NCI-H82 treated with DMSO at 0.1 percent for 48 hours (cell line): ENCODE data around the gene MROH2B.

Experiments used
- DNase-seq: peaks from one replicate; lab custom pipeline; 2025; ENCODE audit not compliant: unreplicated experiment; lab: John Stamatoyannopoulos, UW

MROH2B gene

DNA sequence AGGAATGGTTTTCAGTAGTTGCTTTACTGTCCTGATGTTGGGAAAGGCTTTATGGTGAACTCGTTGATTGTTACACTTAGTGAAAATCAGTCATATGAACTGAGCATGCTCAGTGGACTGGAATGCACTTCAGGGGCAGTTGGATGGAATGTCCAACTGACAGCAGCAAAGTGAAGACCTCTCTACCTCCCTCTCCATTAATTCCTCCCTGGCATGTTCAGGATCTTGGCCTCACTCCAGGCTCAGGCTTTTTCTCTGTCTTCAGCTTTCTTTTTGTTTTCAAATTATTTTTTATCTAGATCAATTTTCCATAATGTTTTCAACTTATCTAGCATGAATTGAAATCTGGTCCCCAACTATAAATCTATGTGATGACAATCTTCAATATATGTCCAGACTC, at the start of gene MROH2B:
Gene MROH2B (minus strand): TSS at position 101 of the 400 bp plus-strand sequence. CDS start 490 bp downstream, outside the sequence.
- DNase-seq = no peak

DNA sequence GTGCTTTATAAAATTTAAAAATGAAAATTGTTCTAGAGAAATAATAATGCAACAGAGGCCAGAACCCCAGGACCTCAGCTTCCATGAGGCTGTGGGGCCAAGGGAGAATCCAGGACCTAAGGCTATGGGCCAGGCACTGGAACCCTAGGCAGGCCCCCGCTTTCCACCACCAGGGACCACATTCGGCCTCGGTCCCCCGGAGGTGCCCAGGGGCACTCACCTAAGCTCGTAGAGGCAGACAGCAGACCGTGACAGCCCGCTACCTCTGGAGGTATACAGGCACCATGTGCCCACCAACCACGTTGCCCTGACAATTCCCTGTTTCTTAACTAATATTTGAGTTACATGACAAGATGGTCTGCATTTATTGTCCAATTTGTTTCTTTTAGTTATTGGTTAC, 49.5 kb upstream of the MROH2B start:
- no peak for DNase-seq

DNA sequence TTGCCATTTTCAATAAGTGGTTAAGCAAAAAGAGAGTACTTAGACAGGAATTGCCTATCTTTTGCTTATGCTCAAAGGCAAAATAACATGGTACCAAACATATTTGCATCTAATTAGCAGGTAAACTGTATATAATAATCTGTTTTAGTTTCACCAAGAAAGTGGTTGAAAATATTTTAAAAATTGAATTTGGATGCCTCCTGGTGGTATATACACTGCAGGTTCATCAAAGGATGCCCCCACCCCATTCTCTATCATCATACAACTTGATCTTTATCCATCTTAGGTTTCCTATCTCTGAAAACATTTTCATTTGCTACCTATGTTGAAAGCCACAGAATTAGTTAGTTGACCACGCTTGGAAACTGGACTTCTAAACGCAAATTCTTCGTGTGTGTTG, 47.0 kb upstream of the MROH2B start:
- no peak for DNase-seq

DNA sequence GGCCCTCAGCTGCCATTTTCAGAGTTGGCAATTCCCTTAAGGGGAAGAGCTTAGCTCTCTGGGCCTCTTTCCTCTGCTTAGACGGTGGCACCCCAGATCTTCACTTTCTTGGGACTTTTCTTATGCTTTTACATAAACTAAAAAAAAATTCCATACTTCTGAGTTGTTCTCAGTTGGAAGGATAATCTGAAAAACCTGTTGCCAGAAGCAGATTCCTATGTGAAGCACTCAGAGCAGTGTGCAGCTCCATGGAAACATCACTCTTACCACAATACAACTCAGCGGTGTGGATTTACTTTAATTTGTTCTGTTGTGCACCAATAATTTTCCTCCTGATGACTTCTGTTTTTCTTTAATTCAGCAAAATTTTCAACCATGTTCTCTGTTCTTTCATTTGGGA, 44.1 kb upstream of the MROH2B start:
- DNase-seq = no peak

DNA sequence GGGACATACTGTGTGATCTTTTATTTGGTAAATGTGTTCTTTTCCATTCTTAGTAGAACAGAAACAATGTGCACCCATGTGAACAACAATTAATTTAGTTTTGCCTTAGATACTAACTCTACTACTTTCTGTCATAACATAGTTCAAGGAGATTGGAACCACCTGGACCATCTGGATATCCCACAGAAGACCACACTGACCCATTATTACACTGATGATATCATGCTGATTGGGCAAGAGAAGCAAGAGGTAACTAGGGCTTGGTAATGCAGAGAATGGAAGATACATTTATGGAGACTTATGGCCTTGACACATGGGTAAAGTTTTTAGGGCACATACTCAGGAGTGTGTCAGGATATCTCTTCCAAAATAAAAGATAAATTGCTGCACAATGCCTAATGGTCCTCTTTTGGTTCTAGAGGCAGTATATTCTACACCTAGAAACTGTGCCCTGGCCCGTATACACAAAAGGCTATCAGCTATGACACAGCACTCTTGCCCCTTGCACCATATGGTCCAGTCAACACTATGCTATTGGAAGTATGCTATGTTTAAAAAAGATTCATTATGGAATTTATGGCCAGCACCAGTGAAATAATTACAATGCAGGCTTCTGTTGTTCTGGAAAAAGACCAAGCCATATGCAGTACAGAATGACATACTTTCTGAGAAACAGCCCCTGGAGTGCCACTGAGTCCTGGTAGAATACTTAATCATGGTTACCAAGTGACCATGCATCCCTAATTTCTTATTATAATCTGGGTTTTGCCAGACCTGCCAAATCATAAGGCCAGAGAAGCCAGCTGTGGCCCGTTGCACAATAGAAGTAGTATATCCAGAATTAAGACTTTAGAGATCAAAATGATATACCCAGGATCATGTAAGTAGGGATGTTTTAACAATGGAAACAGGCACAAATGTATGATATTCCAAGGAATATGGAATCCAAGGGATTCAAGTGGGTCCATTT, 41.6 kb upstream of the MROH2B start:
- DNase-seq = no peak

DNA sequence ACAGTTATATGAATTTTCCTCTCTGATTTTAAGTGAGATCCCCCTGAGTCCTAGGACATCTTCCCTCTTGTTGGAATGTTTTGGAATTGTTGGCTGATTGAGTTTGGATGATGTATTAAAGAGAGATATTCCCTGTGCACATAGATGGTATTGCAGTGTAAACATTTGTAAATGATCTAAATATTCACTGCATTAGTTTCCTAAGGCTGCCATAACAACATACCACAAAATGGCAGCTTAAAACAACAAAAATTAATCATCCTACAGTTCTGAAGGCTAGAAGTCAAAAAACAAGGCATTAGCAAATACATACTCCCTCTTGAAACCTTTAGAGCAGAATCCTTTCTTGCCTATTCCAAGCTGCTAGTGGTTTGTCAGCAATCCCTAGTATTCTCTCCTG, 38.0 kb upstream of the MROH2B start:
- no peak for DNase-seq

DNA sequence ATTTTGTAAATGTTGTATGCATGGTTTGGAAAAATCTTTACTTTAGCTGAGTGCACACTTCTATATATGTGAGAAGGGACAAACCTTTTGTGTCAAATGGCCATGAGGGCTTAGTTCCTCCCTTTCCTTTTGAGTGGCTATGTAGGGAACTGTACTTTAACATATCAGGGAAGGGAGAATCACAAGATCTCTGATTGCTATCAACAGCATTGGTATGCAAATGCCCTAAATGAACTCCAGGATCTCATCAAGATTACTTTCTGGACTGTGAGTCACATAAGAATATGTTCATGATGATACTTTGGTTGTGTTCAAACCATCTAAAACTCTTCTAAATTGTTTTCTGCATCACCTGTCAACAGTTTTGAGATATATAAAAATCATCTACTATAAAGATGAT, 31.2 kb upstream of the MROH2B start:
- DNase-seq = no peak

DNA sequence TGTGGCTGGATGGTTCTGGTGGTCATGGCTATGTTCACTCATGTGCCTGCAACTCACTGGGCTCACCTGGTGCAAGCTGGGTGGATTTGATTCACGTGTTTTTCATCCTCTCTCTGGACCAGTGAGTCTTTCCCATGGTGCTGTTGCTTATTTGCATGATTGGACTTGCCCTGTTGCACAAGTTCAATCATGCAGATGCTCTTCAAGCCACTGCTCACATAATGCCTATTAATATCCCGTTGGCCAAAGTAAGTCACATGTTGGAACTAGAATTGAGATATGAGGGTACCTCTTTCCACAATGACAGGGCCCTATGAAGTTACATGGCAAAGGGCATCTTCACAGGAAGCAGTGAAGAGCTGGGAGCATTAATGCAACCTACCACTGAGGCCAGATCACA, 26.5 kb upstream of the MROH2B start:
- no peak for DNase-seq

DNA sequence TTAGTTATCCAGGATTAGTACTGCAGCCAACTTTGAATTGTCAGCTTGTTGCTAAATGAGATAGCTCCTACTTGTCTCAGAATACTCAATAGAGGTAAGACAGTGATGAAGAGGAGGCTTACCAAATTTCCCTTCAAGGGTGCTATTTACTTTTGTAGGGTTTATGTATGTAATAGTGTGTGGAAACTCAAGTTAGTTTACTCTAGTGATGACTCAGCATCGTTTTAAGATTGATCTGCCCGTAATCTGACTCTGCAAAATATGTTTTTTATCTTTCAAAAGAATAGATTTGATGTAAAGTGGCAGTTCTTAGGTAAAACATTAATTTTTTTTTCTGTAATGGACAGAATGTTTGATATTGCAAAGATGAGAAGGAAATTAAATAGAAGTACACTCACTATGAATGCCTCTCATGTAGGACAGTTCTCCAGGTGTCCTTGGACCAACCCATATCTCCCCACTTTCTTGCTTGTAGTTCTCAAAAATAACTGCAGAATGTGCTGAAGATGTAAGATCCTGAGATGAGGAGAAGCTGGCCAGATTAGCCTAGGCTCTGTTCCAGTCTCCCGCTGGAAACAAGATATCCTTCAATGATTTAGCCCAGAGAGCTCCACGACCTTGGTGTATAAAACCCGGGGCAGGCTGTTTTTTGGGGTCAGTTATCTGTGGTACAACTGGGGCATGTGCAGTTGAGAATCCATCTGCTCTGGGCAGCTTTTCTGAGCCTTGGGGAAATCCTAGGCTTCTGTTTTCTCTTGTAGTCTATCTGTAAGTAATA, 24.4 kb upstream of the MROH2B start:
- no peak for DNase-seq

DNA sequence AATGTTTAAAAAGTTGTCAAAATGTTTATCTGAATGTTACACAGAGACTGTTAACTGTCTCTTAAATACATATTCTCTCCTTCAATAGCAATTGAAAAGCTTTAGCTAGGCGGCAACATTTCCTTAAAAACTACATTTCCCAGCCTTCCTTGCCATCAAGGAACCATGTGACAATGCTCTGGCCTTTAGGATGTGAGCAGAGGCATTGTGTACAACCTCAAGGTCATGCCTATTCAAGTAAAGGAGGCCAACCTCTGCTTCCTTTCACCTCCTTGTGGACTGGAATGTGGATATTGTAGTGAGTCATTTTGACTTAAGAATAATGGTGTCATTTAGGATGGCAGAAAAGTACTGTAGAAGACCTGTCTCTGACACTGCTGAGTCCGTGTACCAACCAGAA, 23.7 kb upstream of the MROH2B start:
- no peak for DNase-seq

DNA sequence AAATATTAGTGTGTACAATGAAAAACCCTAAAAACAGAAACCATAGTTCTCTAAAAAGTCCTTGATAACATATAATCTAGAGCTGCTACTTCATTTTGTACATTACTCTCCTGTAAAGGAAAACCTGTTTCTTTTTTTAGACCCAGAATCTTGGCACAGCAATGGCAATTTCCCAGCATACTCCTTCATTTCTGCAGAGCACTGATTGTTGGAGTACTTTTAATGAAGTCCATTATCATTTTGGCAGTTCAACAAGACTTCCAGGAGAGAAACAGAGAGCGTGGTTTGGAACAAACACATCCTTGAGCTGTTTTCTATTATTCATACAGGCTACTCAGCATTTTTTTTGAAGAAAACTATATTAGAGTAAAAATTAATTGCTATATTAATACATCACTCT, 22.7 kb upstream of the MROH2B start:
- DNase-seq = no peak

DNA sequence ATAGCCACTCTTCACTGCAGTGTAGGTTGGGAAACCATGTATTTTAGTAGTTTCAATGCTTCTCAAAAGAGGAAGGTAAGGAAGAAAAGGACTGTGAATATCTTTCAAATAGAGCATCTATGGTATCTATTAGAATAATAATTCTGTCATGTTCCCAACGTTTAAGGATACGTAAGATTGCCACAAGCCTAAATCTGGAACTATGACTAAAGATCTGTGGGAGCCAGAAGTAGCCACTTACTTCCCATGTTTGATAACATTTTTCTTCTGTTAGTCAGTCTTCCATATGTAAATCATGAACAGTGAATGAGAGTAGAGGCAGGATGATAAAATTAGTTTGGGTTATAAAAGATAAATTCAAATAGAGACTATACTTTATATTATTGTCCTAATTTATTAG, 16.3 kb upstream of the MROH2B start:
- no peak for DNase-seq

DNA sequence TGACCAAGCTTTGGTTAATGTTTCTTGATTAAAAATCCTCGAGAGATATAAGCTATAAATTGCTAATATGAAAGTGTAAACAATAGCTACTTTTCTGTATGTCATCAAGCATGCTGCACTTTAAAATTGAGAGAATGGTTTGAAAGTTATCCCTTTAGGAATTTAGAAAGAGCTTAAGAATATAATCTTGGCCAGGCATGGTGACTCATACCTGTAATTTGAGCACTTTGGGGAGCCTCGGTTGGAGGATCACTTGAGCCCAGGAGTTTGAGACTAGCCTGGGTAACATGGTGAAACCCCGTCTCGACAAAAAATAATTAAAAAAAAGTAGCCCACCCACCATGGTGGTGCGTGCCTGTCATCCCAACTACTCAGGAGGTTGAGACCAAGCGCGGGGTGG, 12.2 kb upstream of the MROH2B start:
- no peak for DNase-seq

DNA sequence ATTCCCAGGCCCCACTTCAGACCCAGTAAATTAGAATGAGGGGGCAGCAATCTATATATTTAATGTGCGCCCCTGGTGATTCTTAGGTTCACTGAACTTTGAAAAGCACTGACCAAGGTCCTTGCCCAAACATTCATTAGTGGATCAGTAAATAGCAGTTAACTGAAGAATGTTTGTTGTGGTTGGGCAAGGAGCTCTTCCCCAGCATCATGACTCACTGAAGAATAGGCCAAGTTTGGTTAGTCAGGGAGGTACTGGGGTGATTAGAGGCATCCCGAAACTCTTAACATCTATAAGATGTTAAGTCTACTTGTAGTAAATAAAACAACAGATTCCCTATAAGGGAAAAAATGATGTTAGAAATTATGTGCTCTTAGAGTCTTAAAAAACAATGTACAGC, 833 bp upstream of the MROH2B start:
- DNase-seq = no peak

DNA sequence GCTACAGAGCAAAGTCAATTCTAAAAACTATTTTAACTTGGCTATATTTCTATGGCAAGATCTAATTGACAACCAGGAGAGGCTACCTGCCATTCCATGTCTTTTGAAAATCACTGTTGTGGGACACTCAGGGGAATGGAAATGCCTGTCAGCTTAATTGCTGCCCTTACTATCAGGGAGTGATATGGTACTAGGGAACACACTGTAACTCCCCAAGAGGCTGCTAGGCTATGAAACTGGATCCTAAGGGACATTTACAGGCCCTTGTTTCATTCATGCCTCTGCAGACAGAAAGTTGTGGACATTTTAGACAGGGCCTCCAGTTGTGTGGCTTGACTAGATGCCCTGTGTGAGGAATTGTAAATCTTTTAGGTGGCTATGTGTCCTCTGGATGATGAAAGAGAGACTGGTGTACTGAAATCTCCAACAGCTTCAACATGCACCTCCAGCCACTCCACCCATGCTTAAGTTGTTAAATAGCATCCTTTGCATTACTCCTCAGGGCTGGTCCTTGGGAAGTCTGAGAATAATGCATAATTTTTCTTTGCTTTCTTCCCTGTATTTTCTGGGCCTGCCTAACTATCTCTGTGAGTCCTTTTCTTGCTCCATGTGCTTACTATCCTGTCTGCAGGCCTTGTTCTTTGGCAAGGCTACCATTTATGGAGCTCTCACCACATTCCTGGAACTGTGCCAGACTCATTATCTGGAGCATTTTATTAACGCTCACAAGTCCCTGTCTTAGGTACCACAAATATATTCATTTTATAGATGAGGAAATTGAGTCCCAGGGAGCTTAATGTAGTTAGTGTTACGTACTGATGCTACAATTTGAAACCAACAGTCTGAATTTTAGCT, 3.2 kb downstream of the MROH2B start:
- no peak for DNase-seq

DNA sequence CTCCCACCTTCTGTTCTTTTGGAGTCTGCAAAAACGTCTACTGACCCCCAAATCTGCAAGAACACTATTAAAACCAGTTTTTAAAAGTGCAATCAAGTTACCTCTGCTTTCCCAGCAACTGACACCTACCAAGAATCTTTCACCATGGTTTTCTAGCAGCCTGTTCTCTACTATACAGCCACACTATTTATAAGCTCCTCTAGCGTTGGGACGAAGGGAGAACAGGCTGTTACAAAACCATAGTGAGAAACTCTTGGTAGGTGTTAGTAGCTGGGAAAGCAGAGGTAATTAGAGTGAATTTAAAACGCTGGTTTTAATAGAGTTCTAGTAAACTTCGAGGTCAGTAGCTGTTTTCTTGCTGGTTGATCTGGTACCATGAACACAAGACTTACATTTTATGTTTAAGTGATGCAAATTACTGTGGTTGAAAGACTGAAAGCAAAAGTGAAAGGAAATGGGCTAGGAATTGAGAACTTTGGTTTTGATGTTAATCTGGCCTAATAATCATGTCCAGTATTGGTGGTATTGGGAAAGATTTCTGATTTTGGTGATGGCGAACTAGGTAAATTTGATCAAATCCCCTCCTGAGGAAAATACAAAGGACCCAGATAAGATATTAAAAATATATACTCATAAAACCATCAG, 5.3 kb downstream of the MROH2B start:
- no peak for DNase-seq

DNA sequence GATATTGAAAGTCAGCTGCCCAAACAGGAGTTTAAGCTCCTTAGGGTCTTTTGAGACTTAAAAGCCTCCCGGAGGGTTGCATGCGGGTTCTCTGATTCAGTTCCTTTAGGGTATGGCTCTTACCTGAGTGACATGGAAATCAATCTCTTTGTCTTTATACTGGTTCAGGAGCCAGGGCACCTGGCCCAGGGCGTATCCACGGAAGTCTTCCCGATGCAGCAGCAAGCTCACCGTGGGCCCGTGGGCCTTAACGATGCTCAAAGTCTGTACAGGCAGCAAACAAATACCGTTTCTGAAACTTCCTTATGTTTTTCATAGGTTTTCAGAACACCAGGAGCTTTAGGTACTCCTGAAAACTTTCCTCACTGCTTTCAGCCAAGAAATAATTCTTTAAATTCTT, 13.2 kb downstream of the MROH2B start:
- DNase-seq = no peak

DNA sequence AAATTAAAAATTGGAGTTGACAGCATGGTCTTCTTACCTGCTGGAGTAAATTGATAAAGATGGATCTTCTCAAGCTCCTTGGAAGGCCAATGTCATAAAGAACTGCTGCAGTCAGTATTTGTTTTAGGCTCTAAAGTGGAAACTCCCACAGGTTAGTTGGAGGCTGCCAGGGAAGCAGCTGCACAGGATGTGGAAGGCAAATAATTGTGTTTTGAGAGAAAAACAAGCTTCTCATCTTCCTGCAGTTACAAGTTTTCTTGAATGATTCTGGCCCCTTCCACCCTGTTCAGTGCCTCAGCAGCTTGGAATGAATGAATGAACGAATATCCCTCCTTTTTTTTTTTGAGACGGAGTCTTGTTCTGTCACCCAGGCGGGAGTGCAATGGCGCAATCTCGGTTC, 13.9 kb downstream of the MROH2B start:
- DNase-seq = no peak

DNA sequence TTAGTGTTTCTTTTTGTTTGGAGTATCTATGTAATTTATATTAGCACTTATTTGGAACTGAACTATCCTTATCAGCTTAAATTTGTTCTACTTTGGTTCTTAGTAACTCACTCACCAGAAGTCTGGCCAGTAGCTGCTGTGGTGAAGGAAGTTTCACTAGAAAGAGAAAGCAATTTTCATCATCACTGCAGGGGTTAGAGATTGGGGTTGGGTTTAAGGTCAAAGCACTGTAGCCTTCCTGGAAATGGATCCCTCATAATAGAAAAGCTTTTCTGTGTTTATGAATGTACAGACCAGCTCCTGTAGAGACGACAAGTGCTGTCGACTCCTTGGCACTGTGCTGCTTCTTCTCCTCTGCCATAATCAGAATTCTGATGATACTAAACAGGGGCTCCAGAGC, 22.2 kb downstream of the MROH2B start:
- no peak for DNase-seq

DNA sequence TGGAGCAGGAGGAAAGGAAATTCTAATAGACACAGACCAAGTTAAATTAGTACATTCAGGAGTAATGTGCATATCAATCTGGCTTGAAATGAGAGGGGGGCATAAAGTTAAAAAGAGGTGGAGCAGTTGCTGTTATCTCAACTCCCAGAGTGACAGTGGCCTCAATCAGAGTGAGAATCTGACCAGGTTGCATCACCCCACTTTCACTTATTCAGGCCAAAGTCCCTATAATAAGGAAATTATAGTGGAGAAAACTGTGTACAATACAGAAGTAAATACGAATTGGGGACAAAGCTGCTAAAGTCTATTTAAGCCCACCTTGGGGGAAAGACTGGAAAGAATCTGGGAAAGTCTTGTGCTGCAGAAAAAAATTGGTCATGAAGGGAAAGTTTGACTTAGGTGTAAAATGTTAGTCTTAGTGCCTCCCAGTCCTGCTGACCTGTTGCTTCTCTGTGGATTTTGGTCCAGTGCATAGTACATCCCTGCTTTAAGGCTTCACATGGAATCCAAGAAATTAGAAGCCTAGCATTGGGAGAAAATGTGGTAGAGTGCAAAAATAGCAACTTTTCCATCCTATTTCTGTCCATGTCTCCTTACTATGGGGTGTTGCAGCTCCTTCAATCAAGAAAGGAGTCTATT, 27.9 kb downstream of the MROH2B start:
- no peak for DNase-seq
